NCI-H748 (cell line): Measurements from ENCODE around the gene SKIC8.

Experiments used
- DNase-seq: peaks from one replicate; lab custom pipeline; 2025; ENCODE audit not compliant: unreplicated experiment; lab: John Stamatoyannopoulos, UW

The SKIC8 gene

DNA sequence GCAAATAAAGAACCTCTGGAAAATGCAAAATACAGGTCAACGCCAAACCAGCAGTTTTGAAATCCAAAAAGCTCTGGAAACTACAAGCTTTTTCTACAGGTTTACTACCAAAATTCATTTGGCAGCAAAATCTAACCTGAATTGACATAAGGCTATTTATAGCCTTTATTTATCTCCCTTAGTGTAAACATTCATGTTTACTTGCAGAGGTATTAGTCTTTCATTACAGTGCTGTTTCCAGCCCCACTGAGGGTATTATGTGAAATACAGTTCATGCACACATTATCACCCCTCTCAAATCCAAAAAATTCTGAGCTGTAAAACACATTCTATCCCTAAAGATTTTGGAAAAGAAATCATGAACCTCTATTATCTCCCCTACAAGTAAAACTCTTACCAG lies 7.2 kb downstream of the SKIC8 start:
- no peak for DNase-seq

DNA sequence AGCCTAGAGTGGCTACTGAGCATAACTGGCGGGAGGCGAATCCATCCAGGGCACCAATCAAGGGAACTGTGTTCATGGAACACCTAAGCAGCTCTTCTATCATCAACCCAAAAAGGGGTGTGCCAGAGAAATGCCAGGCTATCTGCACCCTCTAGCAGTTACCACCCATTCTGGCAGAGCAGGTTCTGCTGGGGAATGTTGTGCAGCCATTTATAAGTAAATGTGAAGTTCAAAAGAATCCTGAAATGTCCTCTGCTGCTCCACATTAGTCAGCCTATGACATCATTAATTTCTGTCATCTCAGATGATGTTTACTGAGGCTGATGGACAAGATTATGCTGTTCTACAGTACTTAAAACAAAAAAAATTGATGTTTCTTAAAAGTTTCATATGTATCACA lies 7.7 kb downstream of the SKIC8 start:
- DNase-seq: no peak

DNA sequence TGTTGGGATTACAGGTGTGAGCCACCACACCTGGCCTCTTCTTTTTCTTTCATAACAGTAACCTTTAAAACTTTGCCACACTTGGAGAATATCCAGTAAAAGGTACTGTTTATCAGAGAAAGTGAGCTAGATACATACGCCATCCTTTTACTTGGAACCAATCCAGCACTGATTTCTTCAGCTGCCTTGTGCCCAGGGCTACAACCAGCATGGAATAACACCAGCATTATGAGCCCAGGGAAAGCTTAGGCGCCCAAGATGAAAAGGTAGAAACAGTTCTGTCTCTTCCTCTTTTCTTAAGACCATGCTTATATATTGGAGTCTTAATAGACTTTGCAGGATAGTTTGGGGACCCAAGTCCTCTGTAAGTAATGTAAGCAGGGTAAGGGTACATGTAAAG lies 8.4 kb downstream of the SKIC8 start:
- DNase-seq: no peak

DNA sequence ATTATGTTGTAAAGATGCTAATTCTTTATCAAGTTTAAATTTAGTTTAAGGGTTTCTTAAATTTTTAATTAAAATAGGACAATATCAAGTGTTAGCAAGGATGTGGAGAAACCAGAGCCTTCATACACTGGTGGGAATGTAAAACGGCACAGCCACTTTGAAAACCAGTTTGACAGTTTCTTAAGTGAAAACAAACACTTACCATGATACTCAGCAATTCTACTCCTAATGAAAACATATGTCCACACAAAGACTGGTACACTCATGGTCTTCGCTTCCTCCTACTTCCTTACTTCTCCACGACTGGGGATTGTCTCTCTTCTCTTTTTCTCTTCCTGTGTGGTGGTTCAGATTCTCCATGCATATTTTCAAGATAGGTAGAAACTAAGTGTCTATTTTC lies 9.2 kb downstream of the SKIC8 start:
- no peak for DNase-seq

DNA sequence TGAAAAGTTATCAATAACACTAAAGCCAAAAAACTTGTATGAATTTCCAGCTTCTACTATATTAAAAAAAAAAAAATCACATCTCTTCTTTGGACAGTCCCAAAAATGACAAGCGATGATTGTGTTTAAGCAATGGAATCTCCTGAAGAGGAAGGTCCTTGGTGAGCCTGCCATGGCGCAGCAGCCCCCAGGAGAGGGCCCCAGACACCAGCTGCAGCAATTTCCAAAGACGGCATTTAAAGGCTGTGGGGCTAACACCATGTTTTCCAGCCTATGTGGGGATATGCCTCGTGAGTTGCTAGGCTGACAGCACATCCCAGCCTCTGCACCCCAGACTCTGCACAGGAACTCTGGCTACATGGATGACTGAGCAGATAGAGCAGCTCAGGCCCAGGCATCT lies 14.7 kb downstream of the SKIC8 start:
- DNase-seq: no peak

DNA sequence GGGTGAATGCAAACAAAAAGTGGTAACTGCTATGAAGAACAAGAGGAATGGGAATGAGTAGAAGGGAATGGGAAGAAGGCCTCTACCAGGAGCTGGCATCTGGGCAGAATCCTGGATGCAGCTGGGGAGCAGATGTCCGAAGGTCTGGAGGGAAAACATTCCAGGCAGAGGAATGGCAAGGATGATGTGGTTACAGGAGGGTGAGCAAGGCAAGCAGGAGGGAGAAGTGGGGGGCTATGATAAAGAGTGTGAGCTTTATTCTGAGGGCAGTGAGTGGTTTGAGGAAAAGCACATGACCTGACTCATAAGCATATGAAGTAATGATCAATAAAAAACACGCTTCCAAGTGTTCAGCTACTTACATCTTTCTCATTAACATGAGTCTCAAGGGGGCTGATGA lies 17.1 kb downstream of the SKIC8 start:
- no peak for DNase-seq

DNA sequence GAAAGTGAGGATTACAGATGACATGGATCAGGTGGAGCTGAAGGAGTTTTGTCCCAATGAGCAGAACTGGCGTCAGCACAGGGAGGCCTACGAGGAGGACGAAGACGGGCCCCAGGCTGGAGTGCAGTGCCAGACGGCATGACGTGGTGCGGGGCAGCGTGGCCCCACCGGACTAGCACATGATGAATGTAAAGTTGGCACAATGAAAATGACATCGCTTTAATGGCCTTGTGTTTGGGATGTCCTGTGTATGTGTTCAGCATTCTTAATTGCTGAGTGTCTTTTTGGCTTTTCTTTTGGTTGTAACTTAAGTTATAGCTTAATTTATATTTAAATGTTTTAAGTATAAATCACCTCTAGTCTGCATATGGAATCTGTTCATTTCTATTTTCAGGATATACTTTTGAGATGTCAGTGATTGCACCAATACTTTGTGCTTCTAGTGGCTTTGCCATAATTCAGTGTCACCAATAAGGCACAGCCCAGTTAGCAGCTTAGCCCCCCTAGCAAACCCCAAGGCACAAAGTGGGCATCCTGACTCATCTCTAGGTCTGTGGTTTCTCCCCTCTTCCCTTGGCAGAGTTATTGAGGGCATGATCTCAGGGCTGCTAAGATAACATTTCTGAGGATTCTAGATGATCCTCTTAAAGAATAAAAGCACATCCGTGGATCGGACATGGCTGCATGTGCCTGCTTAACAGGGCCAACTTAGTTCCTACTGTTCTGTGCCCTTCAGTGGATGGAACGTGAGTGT lies 18.9 kb downstream of the SKIC8 start:
- DNase-seq: no peak

DNA sequence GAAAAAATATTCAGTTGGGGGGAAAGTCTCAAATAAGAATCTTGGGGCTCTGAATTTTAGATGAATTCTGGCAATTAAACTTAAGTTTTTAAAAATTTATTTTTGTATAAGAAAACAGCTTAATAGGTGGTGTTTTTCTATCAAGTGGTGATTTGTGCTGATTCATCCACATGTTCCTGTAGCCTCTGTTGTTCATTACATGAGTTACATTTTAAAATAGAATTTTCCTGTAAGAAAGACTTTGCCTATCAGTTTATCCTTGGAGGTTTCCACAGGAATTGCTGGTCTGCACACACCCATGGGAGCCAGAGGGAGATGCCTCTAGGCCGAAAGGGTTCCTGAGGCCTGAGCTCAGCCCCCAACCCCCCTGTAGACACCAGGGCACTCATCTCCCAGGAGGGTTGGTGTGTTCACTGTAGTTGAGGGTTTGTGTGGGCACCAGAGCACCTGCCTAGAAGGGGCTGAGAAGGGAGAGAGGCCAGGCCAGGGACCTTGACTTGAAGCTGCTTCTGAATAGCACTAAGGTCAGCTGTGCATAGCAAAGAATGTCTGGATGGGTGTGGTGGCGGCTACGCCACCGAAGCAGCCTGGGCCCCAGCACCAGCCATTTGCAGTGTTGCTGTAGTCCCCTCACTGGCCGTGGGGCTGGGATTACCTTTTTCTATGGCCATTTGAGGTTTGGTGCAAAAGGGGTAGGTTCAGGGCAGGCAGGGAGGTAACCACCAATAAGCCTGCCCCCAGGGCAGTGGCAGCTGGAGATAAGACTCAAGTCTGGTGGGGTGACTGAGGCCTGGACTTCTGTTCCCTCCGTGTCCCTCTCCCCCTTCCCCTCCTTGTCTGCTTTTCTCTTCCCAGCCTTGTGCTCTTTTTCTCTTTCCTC lies 23.1 kb downstream of the SKIC8 start:
- no peak for DNase-seq

DNA sequence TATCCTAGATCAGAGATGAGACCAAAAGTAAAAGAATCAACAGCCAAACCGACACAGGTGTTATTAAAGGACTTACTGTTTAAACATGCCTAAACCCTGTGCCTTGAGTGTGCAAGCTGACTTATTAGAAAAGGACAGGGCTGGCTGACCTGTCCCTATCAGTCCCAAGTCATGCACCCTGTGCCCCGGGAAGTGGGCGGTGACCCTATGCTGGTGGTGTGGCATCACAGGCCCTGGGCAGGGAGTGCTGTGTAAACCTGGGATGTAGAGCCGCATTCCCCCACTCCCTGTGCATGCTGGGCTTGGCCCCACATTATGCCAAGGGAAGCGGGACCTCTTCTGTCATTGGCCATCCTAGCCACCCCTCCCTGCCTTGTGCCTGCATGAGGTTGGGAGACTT lies 24.4 kb downstream of the SKIC8 start:
- DNase-seq: no peak

DNA sequence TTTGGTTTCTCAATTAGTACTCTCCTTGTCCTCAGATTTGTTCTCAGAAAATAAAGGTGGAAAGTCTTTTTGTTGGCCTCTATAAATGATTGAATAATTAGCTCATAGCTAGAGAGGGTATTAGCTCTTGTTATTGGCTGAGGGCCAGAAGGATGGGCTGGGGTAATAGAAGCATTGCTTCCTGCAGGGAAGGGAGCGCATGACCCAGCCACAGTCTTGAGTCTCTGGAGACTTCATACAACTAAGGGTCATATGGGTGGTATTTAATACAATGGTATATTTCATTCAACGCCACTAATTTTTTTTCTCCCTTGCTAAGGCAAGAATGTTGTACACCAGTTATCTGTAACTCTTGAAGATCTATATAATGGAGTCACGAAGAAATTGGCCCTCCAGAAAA lies 26.6 kb downstream of the SKIC8 start:
- DNase-seq: peak; percentile 7

DNA sequence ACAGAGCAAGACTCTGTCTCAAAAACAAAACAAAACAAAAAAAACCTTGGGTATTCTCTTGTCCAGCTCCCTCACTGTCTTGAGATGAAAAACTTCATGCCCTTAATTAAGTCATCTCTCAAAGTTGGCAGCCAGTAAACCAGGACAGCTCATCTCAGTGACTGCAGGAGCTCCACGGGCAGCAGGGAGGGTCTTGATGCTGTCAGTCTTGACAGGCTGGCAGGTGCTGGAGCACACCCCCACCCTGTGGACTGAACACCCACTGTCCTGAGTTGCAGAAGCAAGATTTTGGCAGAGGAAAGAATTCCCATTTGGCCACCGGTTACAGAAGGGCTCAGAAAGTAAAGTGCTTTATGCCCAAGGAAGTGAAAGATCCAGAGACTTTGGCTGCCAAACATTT lies 27.1 kb downstream of the SKIC8 start:
- no peak for DNase-seq

DNA sequence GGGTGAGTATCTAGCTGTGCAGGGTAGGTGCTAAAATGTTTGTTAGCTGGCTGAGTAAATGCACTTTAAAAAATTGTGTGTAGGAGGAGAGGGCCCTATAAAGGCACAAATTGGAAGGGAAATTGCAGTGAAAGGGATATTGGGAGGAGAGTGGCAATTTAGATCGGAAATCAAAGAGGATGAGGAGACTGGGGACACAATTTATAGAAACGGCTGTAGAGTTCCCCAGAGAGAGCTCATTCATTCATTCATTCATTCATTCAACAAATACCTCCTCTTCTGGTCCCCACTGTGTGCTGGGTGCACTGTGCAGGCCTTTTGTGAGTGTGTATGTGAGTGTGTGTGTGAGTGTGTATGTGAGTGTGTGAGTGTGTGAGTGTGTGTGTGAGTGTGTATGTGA lies 32.6 kb downstream of the SKIC8 start:
- DNase-seq: no peak

DNA sequence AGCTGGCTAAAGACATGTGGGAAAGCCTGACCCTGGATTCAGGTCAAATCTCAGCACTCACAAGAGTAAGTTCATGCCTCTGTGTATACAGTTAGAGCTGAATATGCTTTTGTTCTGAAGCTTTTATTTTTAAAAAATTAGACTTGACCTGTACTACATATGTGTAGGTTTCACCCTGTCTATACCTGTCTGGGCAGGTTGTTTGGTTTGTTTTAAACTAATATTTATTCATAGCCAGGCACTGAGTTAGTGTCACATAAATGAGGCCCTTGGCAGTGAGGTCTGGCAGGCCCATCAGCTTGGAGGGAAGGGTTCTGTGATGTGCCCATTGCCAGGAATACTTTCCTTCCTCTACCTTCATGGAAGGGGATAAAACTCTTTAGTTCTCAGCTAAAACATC lies 33.2 kb downstream of the SKIC8 start:
- no peak for DNase-seq

DNA sequence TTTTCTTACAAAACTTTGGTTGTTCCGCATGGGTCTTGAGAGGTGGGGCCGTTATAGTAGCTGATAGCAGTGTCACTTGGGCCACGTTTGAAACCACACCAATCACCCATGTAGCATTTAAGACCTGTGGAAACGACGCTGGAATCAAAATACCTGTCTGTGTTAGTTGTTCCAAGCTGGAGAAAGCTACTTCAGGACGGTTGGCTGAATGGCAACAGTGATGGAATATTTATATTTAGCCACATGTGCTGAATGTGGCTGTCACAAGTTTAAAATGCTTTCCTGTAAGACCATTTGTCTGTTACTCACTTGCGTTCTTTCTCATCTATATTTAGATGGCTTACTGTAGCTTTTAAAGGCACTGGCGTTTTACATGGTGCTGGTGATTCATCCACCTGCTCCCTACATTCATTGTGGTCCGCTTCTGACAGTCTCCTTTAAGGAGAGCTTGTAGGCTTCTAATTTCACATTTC lies 33.6 kb downstream of the SKIC8 start:
- DNase-seq: no peak

DNA sequence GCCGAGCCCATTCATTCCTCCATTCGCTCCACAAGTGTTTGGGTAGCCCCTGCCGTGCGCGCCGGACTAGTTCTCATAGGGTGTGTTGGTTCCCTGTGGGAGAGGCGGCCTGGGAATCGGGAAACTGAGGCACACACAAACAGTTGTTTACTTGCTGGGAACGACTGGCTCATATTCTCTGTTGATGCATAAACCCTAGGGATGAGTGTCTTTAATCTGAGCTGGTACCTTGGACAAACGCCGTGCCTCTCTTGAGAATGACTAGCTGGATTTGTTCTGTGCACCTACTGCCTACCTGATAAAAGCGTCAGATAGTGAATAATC lies 34.3 kb downstream of the SKIC8 start:
- no peak for DNase-seq

DNA sequence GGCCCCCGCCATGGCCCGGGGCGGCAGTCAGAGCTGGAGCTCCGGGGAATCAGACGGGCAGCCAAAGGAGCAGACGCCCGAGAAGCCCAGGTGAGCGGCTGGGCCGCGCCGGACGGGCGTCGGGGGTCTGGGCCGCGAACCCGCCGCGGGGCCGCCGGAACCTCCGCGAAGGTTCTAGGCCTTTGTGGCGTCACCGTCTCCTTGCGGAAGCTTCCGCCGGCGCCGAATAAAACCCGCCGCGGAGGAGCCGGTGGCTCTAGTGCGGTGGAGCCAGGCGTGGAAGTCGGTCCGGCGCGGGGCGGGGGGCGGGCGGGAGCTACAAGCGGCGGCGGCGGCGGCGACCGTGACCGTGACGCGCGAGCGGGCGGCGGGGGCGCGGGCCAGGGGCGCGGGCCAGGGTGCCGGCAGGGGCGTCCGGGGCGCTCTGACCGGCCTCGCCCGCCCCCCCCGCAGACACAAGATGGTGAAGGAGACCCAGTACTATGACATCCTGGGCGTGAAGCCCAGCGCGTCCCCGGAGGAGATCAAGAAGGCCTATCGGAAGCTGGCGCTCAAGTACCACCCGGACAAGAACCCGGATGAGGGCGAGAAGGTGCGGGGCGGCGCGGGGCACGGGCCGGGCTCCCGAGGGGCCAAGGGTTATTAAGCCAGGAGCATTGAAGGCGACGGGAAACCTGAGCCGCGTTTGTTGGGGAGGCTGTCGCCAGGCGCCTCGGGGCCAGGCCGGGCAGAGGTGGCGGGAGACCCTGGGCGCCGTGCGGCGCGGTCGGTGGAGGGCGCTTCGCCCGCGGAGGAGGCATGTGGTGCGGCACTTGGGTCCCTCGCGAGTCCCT lies 34.9 kb downstream of the SKIC8 start, which contains the start of gene DNAJA4:
Gene DNAJA4, plus strand, starts transcription at position 259 of the 833 bp plus-strand sequence. Its CDS starts 202 bp downstream, at position 461.
- peak; percentile 43 for DNase-seq

DNA sequence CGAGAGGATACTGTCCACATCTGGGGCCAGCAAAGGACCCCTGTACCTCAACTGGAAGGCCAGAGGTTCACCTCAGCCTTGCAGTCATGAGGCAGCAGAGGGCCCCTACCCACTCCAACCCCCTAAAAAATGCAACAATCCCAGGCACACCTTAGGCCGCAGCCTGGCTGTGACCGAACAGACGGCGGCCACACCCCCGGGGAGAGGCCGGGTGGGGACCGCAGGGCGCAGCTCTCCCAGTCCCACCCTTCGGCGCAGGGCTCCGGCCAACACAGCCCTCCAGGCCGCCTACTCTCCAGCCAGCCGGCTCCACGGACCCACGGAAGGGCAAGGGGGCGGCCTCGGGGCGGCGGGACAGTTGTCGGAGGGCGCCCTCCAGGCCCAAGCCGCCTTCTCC lies 35.5 kb downstream of the SKIC8 start:
- no peak for DNase-seq

DNA sequence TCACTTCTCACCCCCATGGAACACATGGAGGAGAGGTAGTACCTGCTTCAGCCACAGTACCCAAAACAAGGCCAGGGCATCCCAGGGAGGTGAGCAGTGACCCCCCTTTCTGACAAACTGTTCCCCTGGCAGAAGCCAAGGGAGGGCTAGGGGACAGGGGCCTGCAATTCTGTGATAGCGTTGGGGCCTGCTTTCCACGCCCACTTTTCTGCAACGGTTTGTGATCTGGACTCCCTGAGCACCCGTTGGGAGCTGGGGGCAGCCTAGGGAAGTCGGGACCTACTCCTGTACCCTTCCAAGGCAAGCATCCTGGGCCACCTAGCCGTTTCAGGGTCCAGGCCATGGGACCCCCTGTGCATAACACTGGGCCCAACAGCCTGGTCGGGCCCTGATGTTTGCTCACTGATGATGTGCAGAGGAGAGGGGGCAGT lies 36.0 kb downstream of the SKIC8 start:
- no peak for DNase-seq

DNA sequence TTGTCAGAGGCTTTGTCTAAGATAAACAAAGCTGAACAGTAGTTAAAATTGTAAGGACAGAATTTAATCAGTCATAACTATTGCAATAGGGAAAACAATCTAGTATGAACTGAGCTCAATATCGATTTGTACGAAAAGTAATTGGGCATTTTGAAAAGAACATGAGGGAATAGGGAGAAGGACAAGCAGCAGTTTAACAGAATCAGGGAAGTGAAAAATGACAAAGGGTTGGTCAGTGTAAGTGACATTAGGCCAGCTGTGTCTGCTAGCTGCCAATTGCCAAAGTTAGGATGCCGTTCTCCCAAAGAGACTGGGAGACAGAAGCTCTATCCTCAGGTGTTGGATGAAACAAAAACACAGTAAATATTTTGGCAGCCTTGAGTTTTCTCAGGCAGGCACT lies 38.3 kb downstream of the SKIC8 start:
- DNase-seq: no peak

DNA sequence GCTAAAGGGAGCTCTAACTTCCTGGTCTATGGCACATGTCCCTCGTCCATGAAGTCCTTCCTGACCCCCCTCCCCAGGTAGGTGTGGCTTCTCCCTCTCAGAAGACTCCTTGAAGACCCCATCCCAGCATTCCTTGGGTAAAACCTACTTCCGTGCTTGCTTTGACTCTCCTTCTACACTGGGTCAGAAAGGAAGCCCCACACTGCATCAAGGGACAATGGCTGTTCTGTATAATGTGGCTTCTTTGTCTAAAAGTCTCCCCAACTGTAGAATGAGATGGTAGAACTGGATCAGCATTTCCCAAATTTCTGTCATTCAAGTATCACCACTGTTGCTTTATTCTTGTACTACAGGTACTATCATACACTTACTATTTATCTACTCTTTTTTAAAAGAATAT lies 38.9 kb downstream of the SKIC8 start:
- DNase-seq: no peak

DNA sequence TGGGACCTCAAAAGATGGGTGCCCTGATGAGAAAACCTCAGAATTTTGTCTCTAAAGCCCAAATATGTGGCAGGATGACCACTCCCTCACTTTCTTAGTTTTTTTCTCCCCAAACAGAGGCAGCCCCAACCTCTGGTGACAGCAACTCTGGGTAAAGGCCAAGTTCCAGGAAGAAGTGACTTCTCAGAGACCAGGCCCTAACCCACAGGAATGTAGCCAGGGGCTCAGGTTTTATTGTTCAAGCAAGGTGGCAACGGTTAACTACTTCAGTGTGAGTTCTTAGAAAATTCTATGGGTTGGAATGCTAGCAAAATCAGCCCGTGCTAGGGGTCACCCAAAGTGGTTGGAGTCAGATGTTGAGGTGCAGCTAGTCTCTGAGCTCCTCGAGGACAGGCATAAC lies 40.2 kb downstream of the SKIC8 start:
- DNase-seq: no peak
